ENCODE data around the gene PKM. TPM values are rescaled to one million over a fixed set of nuclear protein-coding genes. Genes with fewer than 3 reads are reported as not detected.
"Not testable (repeated sequence)": the region's sequence is repeated elsewhere in the genome, so short reads cannot be mapped to it uniquely, and the experiment has no call there.

The PKM gene
- 100 to 1,000 TPM; 278 to 569 (median 393) TPM for total RNA-seq

DNA sequence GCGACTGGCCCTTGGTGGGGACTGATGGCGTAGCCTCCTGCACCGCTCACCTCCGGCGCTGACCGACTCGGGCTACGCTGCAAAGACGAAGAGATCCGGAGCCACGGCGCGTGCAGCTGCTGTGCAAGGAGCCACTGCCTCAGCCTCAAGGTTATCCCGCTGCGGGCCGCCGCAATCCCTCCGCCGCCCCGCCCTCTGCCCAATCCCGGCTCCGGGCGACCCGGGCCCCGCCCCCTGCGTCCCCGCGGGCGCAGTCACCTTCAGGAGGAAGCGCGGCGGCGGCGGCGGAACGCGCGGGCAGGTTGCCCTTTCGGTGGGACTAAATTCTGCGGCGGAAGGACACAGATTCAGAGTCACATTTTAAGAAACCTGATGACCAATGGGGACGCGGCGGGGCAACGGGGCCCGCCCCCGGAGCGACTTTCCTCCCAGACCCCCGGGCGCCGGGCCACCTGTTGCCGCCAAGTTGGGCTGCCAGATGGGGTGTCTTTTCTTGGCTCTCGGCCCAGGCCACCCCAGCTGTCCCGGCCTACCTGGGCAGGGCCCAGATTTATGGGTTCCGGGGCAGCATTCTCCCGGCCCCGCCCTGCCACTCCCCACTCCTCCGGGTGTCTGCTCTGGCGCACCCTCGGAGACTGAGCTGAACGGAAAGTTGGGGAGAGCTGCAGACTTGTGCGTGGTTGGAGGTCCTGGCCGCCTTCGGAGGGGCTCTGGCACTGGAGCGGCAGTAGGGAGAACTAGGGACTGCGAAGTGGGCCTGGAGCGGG lies at the start of gene PKM:
Gene PKM, minus strand, starts transcription at position 125 of the 767 bp plus-strand sequence. CDS start 12,093 bp downstream, outside the sequence.
- peaks cover 36 to 46% (median 44%) of the 10 kb centered on the region in 4 donors for H3K4me1 ChIP-seq
- TF ChIP-seq POLR2AphosphoS5 (IDR thresholded peaks at IDR 0.05) (peak; percentile 85 to 98), POLR2A (IDR thresholded peaks at IDR 0.05) (peak; percentile 70 to 97 (median 94)), EP300 (IDR thresholded peaks at IDR 0.05) (peak in 1 of 4 donors; percentile 36)
- TF ChIP-seq, protein P1, sequence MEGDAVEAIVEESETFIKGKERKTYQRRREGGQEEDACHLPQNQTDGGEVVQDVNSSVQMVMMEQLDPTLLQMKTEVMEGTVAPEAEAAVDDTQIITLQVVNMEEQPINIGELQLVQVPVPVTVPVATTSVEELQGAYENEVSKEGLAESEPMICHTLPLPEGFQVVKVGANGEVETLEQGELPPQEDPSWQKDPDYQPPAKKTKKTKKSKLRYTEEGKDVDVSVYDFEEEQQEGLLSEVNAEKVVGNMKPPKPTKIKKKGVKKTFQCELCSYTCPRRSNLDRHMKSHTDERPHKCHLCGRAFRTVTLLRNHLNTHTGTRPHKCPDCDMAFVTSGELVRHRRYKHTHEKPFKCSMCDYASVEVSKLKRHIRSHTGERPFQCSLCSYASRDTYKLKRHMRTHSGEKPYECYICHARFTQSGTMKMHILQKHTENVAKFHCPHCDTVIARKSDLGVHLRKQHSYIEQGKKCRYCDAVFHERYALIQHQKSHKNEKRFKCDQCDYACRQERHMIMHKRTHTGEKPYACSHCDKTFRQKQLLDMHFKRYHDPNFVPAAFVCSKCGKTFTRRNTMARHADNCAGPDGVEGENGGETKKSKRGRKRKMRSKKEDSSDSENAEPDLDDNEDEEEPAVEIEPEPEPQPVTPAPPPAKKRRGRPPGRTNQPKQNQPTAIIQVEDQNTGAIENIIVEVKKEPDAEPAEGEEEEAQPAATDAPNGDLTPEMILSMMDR (IDR thresholded peaks at IDR 0.05): peak in 2 of 6 experiments; percentile 21 to 22
- H3K4me3 ChIP-seq: peak within 1 kb of the TSS; percentile 83 to 100 (median 93)
- no peaks in the 10 kb centered on the region for H3K36me3 ChIP-seq
- 0 to 1% methylated on average over 4 to 26 of the region's 67 CpGs for WGBS, 2 donors
- H3K9me3 ChIP-seq: no peaks in the 10 kb centered on the region
- DNase-seq (peak; percentile 98 to 99), ATAC-seq (ENCODE audit: low FRiP score in 2 of 2) (peak; percentile 92 to 94)
- H3K27ac ChIP-seq: peak within 1 kb of the TSS; percentile 94 to 99 (median 96)
- no peaks in the 10 kb centered on the region for H3K27me3 ChIP-seq

DNA sequence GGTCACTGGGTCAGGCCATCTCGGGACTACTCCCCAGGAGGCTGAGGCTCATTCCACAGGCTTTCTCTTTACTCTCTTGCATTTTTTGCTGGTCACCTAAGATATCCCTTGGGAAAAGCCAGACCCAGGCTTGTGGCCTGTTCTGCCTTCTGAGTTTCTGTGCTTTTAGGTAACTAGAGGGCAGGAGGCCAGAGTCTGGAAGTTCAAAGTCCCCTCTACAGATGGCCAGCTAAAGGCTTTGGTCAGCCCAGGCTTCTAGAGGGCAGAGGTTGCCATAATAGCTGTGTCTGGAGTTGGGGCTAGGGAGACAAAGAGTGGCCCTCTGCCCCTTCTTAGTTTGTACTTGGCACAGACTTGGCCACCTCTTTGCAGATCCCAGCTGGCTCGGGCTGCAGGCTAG lies 49.8 kb upstream of the PKM start:
- WGBS, 2 donors: 67 to 70% methylated on average over 1 to 2 of the region's 2 CpGs
- no peak for TF ChIP-seq EP300 (IDR thresholded peaks at IDR 0.05)
- TF ChIP-seq POLR2AphosphoS5 (IDR thresholded peaks at IDR 0.05): no peak
- TF ChIP-seq POLR2A (IDR thresholded peaks at IDR 0.05): no peak
- TF ChIP-seq, protein P1 (IDR thresholded peaks at IDR 0.05): no peak

DNA sequence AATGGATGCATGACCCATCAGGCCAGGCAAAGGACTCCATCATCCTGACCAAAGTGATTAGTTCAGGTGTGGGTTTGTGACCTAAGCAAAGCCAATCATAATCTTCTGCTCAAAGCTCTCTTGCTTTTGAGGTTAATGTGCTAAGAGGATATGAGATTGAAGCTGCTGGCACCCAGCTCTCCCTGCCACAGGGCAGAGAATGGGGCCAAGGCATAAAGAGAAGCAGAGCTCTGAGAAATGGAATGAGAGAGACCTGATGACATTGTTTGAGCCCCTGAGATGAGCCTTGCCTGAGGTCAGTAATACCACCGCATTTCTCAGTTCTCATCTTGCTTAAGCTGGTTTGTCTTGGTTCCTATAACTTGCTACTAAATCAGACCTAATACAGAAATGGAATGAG lies 47.7 kb upstream of the PKM start:
- Histone ChIP-seq H3K4me3 (no peak overlapping the region), H3K9me3 (no peaks in the 10 kb centered on the region), H3K4me1 (no peaks in the 10 kb centered on the region), H3K27ac (no peak overlapping the region), H3K36me3 (no peaks in the 10 kb centered on the region), H3K27me3 (no peaks in the 10 kb centered on the region)
- WGBS, 2 donors: 81 to 95% methylated on average over 1 of the region's 1 CpG
- ATAC-seq (ENCODE audit: low FRiP score in 2 of 2) (no peak), DNase-seq (no peak)
- TF ChIP-seq EP300 (IDR thresholded peaks at IDR 0.05) (no peak), POLR2AphosphoS5 (IDR thresholded peaks at IDR 0.05) (no peak), POLR2A (IDR thresholded peaks at IDR 0.05) (no peak)
- TF ChIP-seq, protein P1 (IDR thresholded peaks at IDR 0.05): no peak

More for the DNA sequence above, 49.8 kb upstream of the PKM start:
- ATAC-seq (ENCODE audit: low FRiP score in 2 of 2) (no peak), DNase-seq (no peak)
- Histone ChIP-seq H3K27ac (no peak overlapping the region), H3K4me1 (no peaks in the 10 kb centered on the region), H3K27me3 (no peaks in the 10 kb centered on the region), H3K4me3 (no peak overlapping the region), H3K36me3 (no peaks in the 10 kb centered on the region), H3K9me3 (no peaks in the 10 kb centered on the region)

DNA sequence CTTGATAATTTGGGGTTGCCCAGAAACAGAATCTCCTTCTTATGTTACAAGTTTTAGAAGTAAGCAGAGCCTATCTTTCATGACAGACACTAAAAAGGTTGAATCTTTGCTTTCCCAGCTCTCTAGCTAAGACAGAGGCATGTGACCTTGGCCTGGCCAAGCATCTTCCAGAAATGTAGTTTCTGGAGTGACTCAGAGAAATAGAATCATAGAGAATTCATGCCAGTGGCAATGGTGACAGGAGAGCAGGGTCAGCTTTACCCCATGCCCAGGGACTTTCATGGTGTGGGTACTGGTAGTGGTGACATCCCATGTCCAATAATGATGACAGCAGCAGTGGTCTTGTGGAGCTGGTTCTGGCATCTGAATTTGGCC lies 45.3 kb upstream of the PKM start:
- Histone ChIP-seq H3K9me3 (no peaks in the 10 kb centered on the region), H3K4me3 (no peak overlapping the region), H3K36me3 (no peaks in the 10 kb centered on the region), H3K4me1 (peaks cover 8 to 14% (median 12%) of the 10 kb centered on the region in 4 donors), H3K27me3 (no peaks in the 10 kb centered on the region), H3K27ac (no peak overlapping the region)
- DNase-seq: no peak
- no peak for ATAC-seq (ENCODE audit: low FRiP score in 2 of 2)
- no peak for TF ChIP-seq EP300 (IDR thresholded peaks at IDR 0.05)
- no peak for TF ChIP-seq POLR2A (IDR thresholded peaks at IDR 0.05)
- TF ChIP-seq POLR2AphosphoS5 (IDR thresholded peaks at IDR 0.05): no peak
- TF ChIP-seq, protein P1 (IDR thresholded peaks at IDR 0.05): no peak

DNA sequence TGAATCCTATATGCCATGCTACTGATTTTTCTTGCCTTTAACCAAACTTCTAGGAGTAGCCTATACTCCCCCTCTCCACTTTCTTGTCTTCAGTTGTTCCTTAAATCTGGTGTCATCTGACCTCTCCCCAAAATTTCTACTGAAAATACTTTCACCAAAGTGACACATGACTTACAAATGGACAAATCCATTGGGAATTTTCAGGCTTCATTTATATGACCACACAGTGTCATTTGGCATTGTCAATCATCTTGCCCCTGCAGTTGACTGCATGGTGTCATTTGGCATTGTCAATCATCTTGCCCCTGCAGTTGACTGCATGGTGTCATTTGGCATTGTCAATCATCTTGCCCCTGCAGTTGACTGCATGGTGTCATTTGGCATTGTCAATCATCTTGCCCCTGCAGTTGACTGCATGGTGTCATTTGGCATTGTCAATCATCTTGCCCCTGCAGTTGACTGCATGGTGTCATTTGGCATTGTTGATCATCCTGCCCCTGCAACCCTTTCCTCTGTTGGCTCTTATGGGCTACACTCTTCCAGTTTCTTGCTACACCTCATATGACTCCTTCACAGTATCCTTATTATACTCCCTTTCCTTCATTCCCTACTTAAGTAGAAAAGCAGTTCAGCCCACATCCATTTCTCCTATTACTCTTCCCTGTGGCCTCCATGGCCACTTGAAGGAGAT lies 44.8 kb upstream of the PKM start:
- not testable (repeated sequence) for H3K27ac ChIP-seq; H3K9me3 ChIP-seq; DNase-seq; H3K4me3 ChIP-seq; H3K27me3 ChIP-seq; H3K36me3 ChIP-seq; ATAC-seq (ENCODE audit: low FRiP score in 2 of 2)
- H3K4me1 ChIP-seq: peaks cover 12 to 20% (median 14%) of the 10 kb centered on the region in 4 donors

All from upper lobe of left lung (tissue), 6 donors.